Astrocyte (in vitro differentiated cells and primary cell): Measurements from ENCODE around the gene GJD4. TPM values are rescaled to one million over a fixed set of nuclear protein-coding genes. Genes with fewer than 3 reads are reported as not detected.

ENCODE experiments used
- DNase-seq: peaks from one replicate; pipeline ENCODE4 v3.0.0-alpha.2; 2010; ENCODE audit warnings: low read depth
- FAIRE-seq: peaks from 2 replicates; lab custom pipeline; 2011; peaks lifted over from hg19 to GRCh38; lab: Jason Lieb, UNC
- H2AFZ ChIP-seq: 2 replicates; pipeline ENCODE4 v1.6.0; 2012; ENCODE audit warnings: low read depth, low read length, inconsistent platforms
- H3K27ac ChIP-seq: 2 replicates; pipeline ENCODE4 v1.5.1; 2011; ENCODE audit warnings: low read depth, low read length, inconsistent platforms
- H3K27me3 ChIP-seq: 2 replicates; pipeline ENCODE4 v1.6.0; 2011; ENCODE audit warnings: low read length, inconsistent platforms; ENCODE audit not compliant: insufficient read depth
- H3K36me3 ChIP-seq: 2 replicates; pipeline ENCODE4 v1.5.1; 2011; ENCODE audit warnings: low read length, inconsistent platforms; ENCODE audit not compliant: insufficient read depth
- H3K4me1 ChIP-seq: 2 replicates; pipeline ENCODE4 v1.5.1; 2011; ENCODE audit warnings: low read length, inconsistent platforms; ENCODE audit not compliant: insufficient read depth
- H3K4me2 ChIP-seq: 2 replicates; pipeline ENCODE4 v1.6.0; 2012; ENCODE audit warnings: low read length, inconsistent platforms
- H3K4me3 ChIP-seq: 2 replicates; pipeline ENCODE4 v1.5.1; 2011; ENCODE audit warnings: low read depth, mild to moderate bottlenecking, low read length, inconsistent platforms; ENCODE audit not compliant: insufficient read depth
- H3K79me2 ChIP-seq: 2 replicates; pipeline ENCODE4 v1.6.0; 2012; ENCODE audit warnings: mild to moderate bottlenecking, low read length, inconsistent platforms; ENCODE audit not compliant: insufficient read depth
- H3K9ac ChIP-seq: 2 replicates; pipeline ENCODE4 v1.6.0; 2012; ENCODE audit warnings: mild to moderate bottlenecking, low read length, inconsistent platforms
- H3K9me3 ChIP-seq: 2 replicates; pipeline ENCODE4 v1.5.1; 2012; ENCODE audit warnings: low read depth, mild to moderate bottlenecking, low read length, inconsistent platforms; ENCODE audit not compliant: insufficient read depth
- H4K20me1 ChIP-seq: 2 replicates; pipeline ENCODE4 v1.6.0; 2012; ENCODE audit warnings: low read length, inconsistent platforms; ENCODE audit not compliant: insufficient read depth
- H3K27ac Mint-ChIP-seq: one replicate; pipeline ENCODE4 v1.8.0; 2021; ENCODE audit warnings: mild to moderate bottlenecking, mixed read lengths; ENCODE audit not compliant: unreplicated experiment
- H3K27me3 Mint-ChIP-seq: one replicate; pipeline ENCODE4 v1.8.0; 2021; ENCODE audit warnings: low read depth, mixed read lengths; ENCODE audit not compliant: unreplicated experiment
- H3K36me3 Mint-ChIP-seq: one replicate; pipeline ENCODE4 v1.8.0; 2021; ENCODE audit warnings: low read depth, mixed read lengths; ENCODE audit not compliant: unreplicated experiment
- H3K4me1 Mint-ChIP-seq: one replicate; pipeline ENCODE4 v1.8.0; 2021; ENCODE audit warnings: low read depth, mixed read lengths; ENCODE audit not compliant: unreplicated experiment
- H3K4me3 Mint-ChIP-seq: one replicate; pipeline ENCODE4 v1.8.0; 2021; ENCODE audit warnings: mild to moderate bottlenecking, moderate library complexity, mixed read lengths; ENCODE audit not compliant: unreplicated experiment
- H3K9me3 Mint-ChIP-seq: one replicate; pipeline ENCODE4 v1.8.0; 2021; ENCODE audit warnings: mild to moderate bottlenecking, mixed read lengths; ENCODE audit not compliant: unreplicated experiment
- CTCF ChIP-seq: IDR thresholded peaks from 2 replicates; pipeline ENCODE4 v1.5.1; 2011; ENCODE audit warnings: low read depth, mild to moderate bottlenecking, inconsistent platforms, low read length, moderate library complexity; ENCODE audit not compliant: insufficient read depth
- EZH2 ChIP-seq: IDR thresholded peaks from 2 replicates; pipeline ENCODE4 v1.6.1; 2012; ENCODE audit warnings: mild to moderate bottlenecking, low read length, inconsistent platforms; ENCODE audit not compliant: insufficient read depth
- total RNA-seq: library from RNA; stranded (reverse); gene quantifications from 2 replicates; pipeline ENCODE4 v1.2.1, GENCODE V29; 2021

Gene GJD4
- total RNA-seq, 1 donor from 2014 or later = not detected

GRCh38 chr10:35607475-35608327 lies 2.6 kb downstream of the GJD4 start:
- H3K79me2 ChIP-seq = no peaks in the 10 kb centered on the region
- peak overlapping the region; percentile 40 for H3K4me3 ChIP-seq
- Mint-ChIP-seq H3K27ac (no peak overlapping the region), H3K4me1 (no peaks in the 10 kb centered on the region), H3K27me3 (peaks cover 14% of the 10 kb centered on the region), H3K9me3 (peaks cover 3% of the 10 kb centered on the region), H3K4me3 (no peak overlapping the region), H3K36me3 (no peaks in the 10 kb centered on the region)
- H2AFZ ChIP-seq = peak overlapping the region; percentile 91
- no peak for FAIRE-seq
- H3K4me1 ChIP-seq = peaks cover 7% of the 10 kb centered on the region
- H3K4me2 ChIP-seq = peak overlapping the region; percentile 84
- peaks cover 7% of the 10 kb centered on the region for H3K27me3 ChIP-seq
- TF ChIP-seq CTCF (no peak), EZH2 (no peak)
- H4K20me1 ChIP-seq = no peaks in the 10 kb centered on the region
- H3K9me3 ChIP-seq = no peaks in the 10 kb centered on the region
- H3K36me3 ChIP-seq = no peaks in the 10 kb centered on the region
- peak overlapping the region; percentile 49 for H3K9ac ChIP-seq
- DNase-seq = peak; percentile 15
- no peak overlapping the region for H3K27ac ChIP-seq

GRCh38 chr10:35608328-35608672 lies 3.2 kb downstream of the GJD4 start:
- TF ChIP-seq EZH2 = no peak
- no peak for TF ChIP-seq CTCF
- H3K4me3 Mint-ChIP-seq = no peak overlapping the region
- Histone ChIP-seq H3K4me2 (peak overlapping the region; percentile 84), H4K20me1 (no peaks in the 10 kb centered on the region), H3K79me2 (no peaks in the 10 kb centered on the region), H3K4me1 (peaks cover 7% of the 10 kb centered on the region), H3K36me3 (no peaks in the 10 kb centered on the region), H3K9ac (peak overlapping the region; percentile 49), H3K27ac (no peak overlapping the region), H3K9me3 (no peaks in the 10 kb centered on the region), H3K27me3 (peaks cover 10% of the 10 kb centered on the region), H3K4me3 (no peak overlapping the region), H2AFZ (peak overlapping the region; percentile 91)
- H3K27ac Mint-ChIP-seq = no peak overlapping the region
- peaks cover 3% of the 10 kb centered on the region for H3K9me3 Mint-ChIP-seq
- DNase-seq = no peak
- no peak for FAIRE-seq
- no peaks in the 10 kb centered on the region for H3K36me3 Mint-ChIP-seq
- H3K27me3 Mint-ChIP-seq = peaks cover 14% of the 10 kb centered on the region
- no peaks in the 10 kb centered on the region for H3K4me1 Mint-ChIP-seq

GRCh38 chr10:35611750-35612149 lies 6.6 kb downstream of the GJD4 start:
- Mint-ChIP-seq H3K36me3 (no peaks in the 10 kb centered on the region), H3K4me1 (no peaks in the 10 kb centered on the region), H3K4me3 (no peak overlapping the region), H3K27me3 (peaks cover 25% of the 10 kb centered on the region), H3K9me3 (peaks cover 3% of the 10 kb centered on the region), H3K27ac (no peak overlapping the region)
- Histone ChIP-seq H3K4me3 (no peak overlapping the region), H3K9ac (no peak overlapping the region), H3K27ac (no peak overlapping the region), H3K4me1 (peaks cover 4% of the 10 kb centered on the region), H3K9me3 (no peaks in the 10 kb centered on the region), H3K79me2 (no peaks in the 10 kb centered on the region), H3K4me2 (no peak overlapping the region), H3K36me3 (no peaks in the 10 kb centered on the region), H4K20me1 (no peaks in the 10 kb centered on the region), H2AFZ (no peak overlapping the region), H3K27me3 (peaks cover 10% of the 10 kb centered on the region)
- no peak for TF ChIP-seq CTCF
- no peak for TF ChIP-seq EZH2
- DNase-seq = no peak
- FAIRE-seq = no peak
